K562 (cell line): Measurements from ENCODE around the gene PSMB11. TPM values are rescaled to one million over a fixed set of nuclear protein-coding genes. Genes with fewer than 3 reads are reported as not detected.

ENCODE experiments used
- CBFA2T2 ChIP-seq: fragments of 450-650 bp; conservative IDR thresholded peaks from 2 replicates; pipeline ENCODE4 v1.6.1; 2017; ENCODE audit warnings: mild to moderate bottlenecking
- CCNT2 ChIP-seq: IDR thresholded peaks from 2 replicates; pipeline ENCODE4 v1.6.1; 2011; ENCODE audit warnings: borderline replicate concordance, low read depth, mild to moderate bottlenecking, moderate library complexity, mixed read lengths, low read length; ENCODE audit not compliant: insufficient read length; ENCODE audit errors: extremely low read depth
- EWSR1 ChIP-seq: fragments of 450-650 bp; IDR thresholded peaks from 2 replicates; pipeline ENCODE4 v1.6.1; 2018; ENCODE audit warnings: borderline replicate concordance, mild to moderate bottlenecking, low read depth, moderate library complexity; ENCODE audit not compliant: partially characterized antibody
- FOXM1 ChIP-seq, 2 experiments: fragments of 450-650 bp in 1 of 2; sonication (generic) in 1 of 2; formaldehyde crosslinking in 1 of 2; IDR thresholded peaks; 2 replicates each; pipeline versions ENCODE4 v1.6.1 to v1.9.0; 2017 to 2022; ENCODE audit warnings: low read depth in 2 of 2, mild to moderate bottlenecking in 2 of 2, missing genetic modification reagents in 1 of 2, moderate library complexity in 1 of 2
- L3MBTL2 ChIP-seq: fragments of 450-650 bp; IDR thresholded peaks from 2 replicates; pipeline ENCODE4 v1.6.1; 2016; ENCODE audit warnings: mild to moderate bottlenecking, moderate library complexity
- MCM7 ChIP-seq, 2 experiments: fragments of 450-650 bp; IDR thresholded peaks; 2 replicates each; pipeline ENCODE4 v1.6.1; 2016 to 2018
- MYC ChIP-seq, 2 experiments: fragments of 250-450 bp in 1 of 2; sonication (Bioruptor Pico) in 1 of 2; IDR thresholded peaks; 2 replicates each; pipeline versions ENCODE4 v1.5.1 to v1.6.1; 2012 to 2021; ENCODE audit warnings: low read depth in 2 of 2, borderline replicate concordance in 1 of 2, improper control_type of control experiment in 1 of 2, low read length in 1 of 2, mild to moderate bottlenecking in 1 of 2, moderate library complexity in 1 of 2
- NFIC ChIP-seq: fragments of 450-650 bp; IDR thresholded peaks from 2 replicates; pipeline ENCODE4 v1.6.1; 2017; ENCODE audit warnings: mild to moderate bottlenecking, inconsistent platforms
- POLR2G ChIP-seq: fragments of 200-400 bp; formaldehyde crosslinking; IDR thresholded peaks from 2 replicates; pipeline ENCODE4 v1.6.1; 2017; ENCODE audit warnings: low read depth, mild to moderate bottlenecking, antibody characterized with exemption, low read length, moderate library complexity
- RBM14 ChIP-seq: fragments of 200-400 bp; formaldehyde crosslinking; IDR thresholded peaks from 2 replicates; pipeline ENCODE4 v1.6.1; 2018; ENCODE audit warnings: low read depth, mild to moderate bottlenecking, low read length, moderate library complexity, borderline replicate concordance; ENCODE audit not compliant: insufficient read depth
- RUNX1 ChIP-seq: sonication (generic); IDR thresholded peaks from 2 replicates; pipeline ENCODE4 v1.6.1; 2016; ENCODE audit warnings: antibody characterized with exemption, low read depth
- SMARCC2 ChIP-seq: fragments of 450-650 bp; IDR thresholded peaks from 2 replicates; pipeline ENCODE4 v1.6.1; 2017; ENCODE audit warnings: antibody characterized with exemption, moderate library complexity, mild to moderate bottlenecking, low read depth
- ZBTB2 ChIP-seq: fragments of 450-650 bp; IDR thresholded peaks from 2 replicates; pipeline ENCODE4 v1.6.1; 2016; ENCODE audit warnings: antibody characterized with exemption
- ZNF696 ChIP-seq: fragments of 250-450 bp; sonication (Bioruptor Pico); conservative IDR thresholded peaks from 2 replicates; pipeline ENCODE4 v1.4.0; 2020; ENCODE audit warnings: mild to moderate bottlenecking, moderate library complexity
- polyA plus RNA-seq, 8 experiments: library from polyadenylated mRNA; depleted of rRNA in 4 of 8; stranded (reverse) in 5 of 8; unstranded in 3 of 8; fragments of >200 nt; fragmentation: Nextera tagmentation in 2 of 8; fragmentation: Illumina TruSeq in 1 of 8; extraction: Ambion mirVana in 2 of 8; extraction: Trizol in 1 of 8; gene quantifications; 2 replicates each; pipeline versions ENCODE4 v1.2.1 to v1.2.3, GENCODE V29; 2011 to 2014; ENCODE audit warnings: inconsistent platforms in 1 of 8, missing spikeins in 1 of 8
- total RNA-seq, 7 experiments: library from RNA; depleted of rRNA in 6 of 7; stranded (reverse); fragments of >200 nt in 6 of 7; fragmentation: Illumina TruSeq in 2 of 7; extraction: Trizol in 2 of 7; gene quantifications; 2 replicates each; pipeline versions ENCODE4 v1.2.1 to v1.2.3, GENCODE V29; 2011 to 2021; ENCODE audit warnings: low replicate concordance in 1 of 7
- TF ChIP-seq, protein P1 (sequence below), 3 experiments: fragments of 200-800 bp in 1 of 3; fragments of 250-450 bp in 1 of 3; fragments of 450-650 bp in 1 of 3; sonication (Bioruptor Pico) in 1 of 3; sonication (Bioruptor generic) in 1 of 3; formaldehyde crosslinking in 1 of 3; IDR thresholded peaks; 2 replicates each; pipeline versions ENCODE4 v1.6.1 to v1.8.0; 2016 to 2022; ENCODE audit warnings: mild to moderate bottlenecking in 2 of 3, missing genetic modification characterization in 2 of 3, missing compliant biosample characterization in 1 of 3, moderate library complexity in 1 of 3
- TF ChIP-seq, protein P2 (sequence below), 2 experiments: fragments of 450-650 bp; IDR thresholded peaks; 2 replicates each; pipeline ENCODE4 v1.6.1; 2016

Gene PSMB11
- total and polyA plus RNA-seq, 9 of the 15 experiments (the other 6 are each of a cell fraction or from before 2014, with no cell fraction given) = not detected

- peak; percentile 74; the same call in 1 of the 2 replicates for TF ChIP-seq ZBTB2
- TF ChIP-seq FOXM1 (IDR thresholded peaks at IDR 0.05; ENCODE audit: low read depth) = peak; percentile 45; the same call in 1 of the 2 replicates
- TF ChIP-seq FOXM1 (CRISPR knock-in tag; IDR thresholded peaks at IDR 0.05; ENCODE audit: low read depth) = no peak
- peak; percentile 77 for TF ChIP-seq CBFA2T2
- peak; percentile 18; the same call in 1 of the 2 replicates for TF ChIP-seq L3MBTL2
- TF ChIP-seq RUNX1 = no peak
- TF ChIP-seq, protein P1, sequence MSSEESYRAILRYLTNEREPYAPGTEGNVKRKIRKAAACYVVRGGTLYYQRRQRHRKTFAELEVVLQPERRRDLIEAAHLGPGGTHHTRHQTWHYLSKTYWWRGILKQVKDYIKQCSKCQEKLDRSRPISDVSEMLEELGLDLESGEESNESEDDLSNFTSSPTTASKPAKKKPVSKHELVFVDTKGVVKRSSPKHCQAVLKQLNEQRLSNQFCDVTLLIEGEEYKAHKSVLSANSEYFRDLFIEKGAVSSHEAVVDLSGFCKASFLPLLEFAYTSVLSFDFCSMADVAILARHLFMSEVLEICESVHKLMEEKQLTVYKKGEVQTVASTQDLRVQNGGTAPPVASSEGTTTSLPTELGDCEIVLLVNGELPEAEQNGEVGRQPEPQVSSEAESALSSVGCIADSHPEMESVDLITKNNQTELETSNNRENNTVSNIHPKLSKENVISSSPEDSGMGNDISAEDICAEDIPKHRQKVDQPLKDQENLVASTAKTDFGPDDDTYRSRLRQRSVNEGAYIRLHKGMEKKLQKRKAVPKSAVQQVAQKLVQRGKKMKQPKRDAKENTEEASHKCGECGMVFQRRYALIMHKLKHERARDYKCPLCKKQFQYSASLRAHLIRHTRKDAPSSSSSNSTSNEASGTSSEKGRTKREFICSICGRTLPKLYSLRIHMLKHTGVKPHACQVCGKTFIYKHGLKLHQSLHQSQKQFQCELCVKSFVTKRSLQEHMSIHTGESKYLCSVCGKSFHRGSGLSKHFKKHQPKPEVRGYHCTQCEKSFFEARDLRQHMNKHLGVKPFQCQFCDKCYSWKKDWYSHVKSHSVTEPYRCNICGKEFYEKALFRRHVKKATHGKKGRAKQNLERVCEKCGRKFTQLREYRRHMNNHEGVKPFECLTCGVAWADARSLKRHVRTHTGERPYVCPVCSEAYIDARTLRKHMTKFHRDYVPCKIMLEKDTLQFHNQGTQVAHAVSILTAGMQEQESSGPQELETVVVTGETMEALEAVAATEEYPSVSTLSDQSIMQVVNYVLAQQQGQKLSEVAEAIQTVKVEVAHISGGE (CRISPR knock-in tag; IDR thresholded peaks at IDR 0.05) = 0 out of 6 replicates have a peak, but pooled peaks of 1 of the 3 experiments have one; percentile 41
- TF ChIP-seq MYC (IDR thresholded peaks at IDR 0.05; ENCODE audit: low read depth, low read length) = peak; percentile 48; the same call in 1 of the 2 replicates
- TF ChIP-seq MYC (CRISPR knock-in tag; IDR thresholded peaks at IDR 0.05; ENCODE audit: borderline replicate concordance, low read depth) = no peak
- no peak for TF ChIP-seq MCM7 (IDR thresholded peaks at IDR 0.05)
- no peak for TF ChIP-seq EWSR1
- TF ChIP-seq POLR2G = no peak
- TF ChIP-seq RBM14 = no peak
- TF ChIP-seq ZNF696 = no peak
- peak; percentile 71; the same call in 1 of the 2 replicates for TF ChIP-seq SMARCC2
- TF ChIP-seq NFIC = peak; percentile 54; the same call in 1 of the 2 replicates
- TF ChIP-seq, protein P2, sequence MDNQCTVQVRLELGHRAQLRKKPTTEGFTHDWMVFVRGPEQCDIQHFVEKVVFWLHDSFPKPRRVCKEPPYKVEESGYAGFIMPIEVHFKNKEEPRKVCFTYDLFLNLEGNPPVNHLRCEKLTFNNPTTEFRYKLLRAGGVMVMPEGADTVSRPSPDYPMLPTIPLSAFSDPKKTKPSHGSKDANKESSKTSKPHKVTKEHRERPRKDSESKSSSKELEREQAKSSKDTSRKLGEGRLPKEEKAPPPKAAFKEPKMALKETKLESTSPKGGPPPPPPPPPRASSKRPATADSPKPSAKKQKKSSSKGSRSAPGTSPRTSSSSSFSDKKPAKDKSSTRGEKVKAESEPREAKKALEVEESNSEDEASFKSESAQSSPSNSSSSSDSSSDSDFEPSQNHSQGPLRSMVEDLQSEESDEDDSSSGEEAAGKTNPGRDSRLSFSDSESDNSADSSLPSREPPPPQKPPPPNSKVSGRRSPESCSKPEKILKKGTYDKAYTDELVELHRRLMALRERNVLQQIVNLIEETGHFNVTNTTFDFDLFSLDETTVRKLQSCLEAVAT (IDR thresholded peaks at IDR 0.05) = 0 out of 4 replicates have a peak, but pooled peaks of 1 of the 2 experiments have one; percentile 40
- peak; percentile 54 for TF ChIP-seq CCNT2
Measured at GRCh38 chr14:23020143-23021128, 21.6 kb upstream of the PSMB11 start (continued).
